ENCODE results near the gene S100A1.

S100A1 gene

GRCh38 chr1:153642161-153642560, 13.9 kb downstream of the S100A1 start:
- in situ Hi-C loops (cut with MboI; ENCODE audit: low sequenced_read_pairs, unreplicated experiment) = no loop called here
- no peak for DNase-seq (ENCODE audit: low spot score)
- no peak for TF ChIP-seq CTCF (IDR thresholded peaks at IDR 0.05; ENCODE audit: borderline replicate concordance, control extremely low read depth, extremely low read depth, insufficient read depth, missing control alignments)

- in situ Hi-C loops (cut with MboI; ENCODE audit: low sequenced_read_pairs, unreplicated experiment) = no loop called here
- TF ChIP-seq CTCF (IDR thresholded peaks at IDR 0.05; ENCODE audit: borderline replicate concordance, control extremely low read depth, extremely low read depth, insufficient read depth, missing control alignments) = no peak
- no peak for DNase-seq (ENCODE audit: low spot score)
Observed at GRCh38 chr1:153643100-153643499, 14.9 kb downstream of the S100A1 start.

GRCh38 chr1:153643816-153644215, 15.6 kb downstream of the S100A1 start:
- in situ Hi-C loops (cut with MboI; ENCODE audit: low sequenced_read_pairs, unreplicated experiment) = no loop called here
- DNase-seq (ENCODE audit: low spot score) = no peak
- TF ChIP-seq CTCF (IDR thresholded peaks at IDR 0.05; ENCODE audit: borderline replicate concordance, control extremely low read depth, extremely low read depth, insufficient read depth, missing control alignments) = no peak

- TF ChIP-seq CTCF (IDR thresholded peaks at IDR 0.05; ENCODE audit: borderline replicate concordance, control extremely low read depth, extremely low read depth, insufficient read depth, missing control alignments) = no peak
- in situ Hi-C loops (cut with MboI; ENCODE audit: low sequenced_read_pairs, unreplicated experiment) = no loop called here
- DNase-seq (ENCODE audit: low spot score) = no peak
Observed at GRCh38 chr1:153646672-153647345, 18.6 kb downstream of the S100A1 start.

GRCh38 chr1:153647346-153647714, 19.1 kb downstream of the S100A1 start:
- no peak for DNase-seq (ENCODE audit: low spot score)
- in situ Hi-C loops (cut with MboI; ENCODE audit: low sequenced_read_pairs, unreplicated experiment) = no loop called here
- no peak for TF ChIP-seq CTCF (IDR thresholded peaks at IDR 0.05; ENCODE audit: borderline replicate concordance, control extremely low read depth, extremely low read depth, insufficient read depth, missing control alignments)

GRCh38 chr1:153648000-153648643, 19.9 kb downstream of the S100A1 start:
- TF ChIP-seq CTCF (IDR thresholded peaks at IDR 0.05; ENCODE audit: borderline replicate concordance, control extremely low read depth, extremely low read depth, insufficient read depth, missing control alignments) = no peak
- in situ Hi-C loops (cut with MboI; ENCODE audit: low sequenced_read_pairs, unreplicated experiment) = no loop called here
- DNase-seq (ENCODE audit: low spot score) = no peak
